Endothelial cell of umbilical vein (primary cell): ENCODE data around the gene SIX4.

Experiments used
- EZH2 ChIP-seq: IDR thresholded peaks from 2 replicates; pipeline ENCODE4 v1.6.1; 2012; ENCODE audit warnings: borderline replicate concordance, low read depth, mild to moderate bottlenecking, moderate library complexity, low read length, inconsistent platforms; ENCODE audit not compliant: severe bottlenecking
- GATA2 ChIP-seq: IDR thresholded peaks from 2 replicates; pipeline ENCODE4 v1.7.0; 2011; ENCODE audit warnings: low read depth, mild to moderate bottlenecking, moderate library complexity, mixed read lengths, low read length; ENCODE audit not compliant: insufficient read length, insufficient read depth
- JUN ChIP-seq: IDR thresholded peaks from 2 replicates; pipeline ENCODE4 v1.6.1; 2011; ENCODE audit warnings: borderline replicate concordance, low read depth; ENCODE audit not compliant: insufficient read length, insufficient read depth
- MAX ChIP-seq: IDR thresholded peaks from 2 replicates; pipeline ENCODE4 v1.6.1; 2011; ENCODE audit not compliant: insufficient read depth, insufficient read length
- MYC ChIP-seq: IDR thresholded peaks from one replicate; pipeline ENCODE4 v1.6.1; 2011; ENCODE audit warnings: mild to moderate bottlenecking, low read depth, low read length
- POLR2A ChIP-seq: IDR thresholded peaks from 2 replicates; pipeline ENCODE4 v1.6.1; 2012; ENCODE audit warnings: low read depth, mild to moderate bottlenecking, control low read depth, low read length
- POLR2AphosphoS5 ChIP-seq: IDR thresholded peaks from 2 replicates; pipeline ENCODE4 v1.6.1; 2012; ENCODE audit warnings: low read depth, mild to moderate bottlenecking, control low read depth, low read length, moderate library complexity; ENCODE audit not compliant: insufficient read depth
- TF ChIP-seq, protein P1 (sequence below), 2 donors: IDR thresholded peaks; 1 replicate in 1 of 2; 2 replicates in 1 of 2; pipeline ENCODE4 v1.5.1; 2011; ENCODE audit warnings: low read length in 2 of 2, mild to moderate bottlenecking in 2 of 2, moderate library complexity in 2 of 2, control low read depth in 1 of 2, inconsistent platforms in 1 of 2, low read depth in 1 of 2; ENCODE audit not compliant: insufficient read depth in 1 of 2; ENCODE audit errors: extremely low read depth in 1 of 2

GRCh38 chr14:60680511-60680910 is 43.6 kb downstream of the SIX4 start:
- no peak for TF ChIP-seq POLR2AphosphoS5
- TF ChIP-seq, protein P1, sequence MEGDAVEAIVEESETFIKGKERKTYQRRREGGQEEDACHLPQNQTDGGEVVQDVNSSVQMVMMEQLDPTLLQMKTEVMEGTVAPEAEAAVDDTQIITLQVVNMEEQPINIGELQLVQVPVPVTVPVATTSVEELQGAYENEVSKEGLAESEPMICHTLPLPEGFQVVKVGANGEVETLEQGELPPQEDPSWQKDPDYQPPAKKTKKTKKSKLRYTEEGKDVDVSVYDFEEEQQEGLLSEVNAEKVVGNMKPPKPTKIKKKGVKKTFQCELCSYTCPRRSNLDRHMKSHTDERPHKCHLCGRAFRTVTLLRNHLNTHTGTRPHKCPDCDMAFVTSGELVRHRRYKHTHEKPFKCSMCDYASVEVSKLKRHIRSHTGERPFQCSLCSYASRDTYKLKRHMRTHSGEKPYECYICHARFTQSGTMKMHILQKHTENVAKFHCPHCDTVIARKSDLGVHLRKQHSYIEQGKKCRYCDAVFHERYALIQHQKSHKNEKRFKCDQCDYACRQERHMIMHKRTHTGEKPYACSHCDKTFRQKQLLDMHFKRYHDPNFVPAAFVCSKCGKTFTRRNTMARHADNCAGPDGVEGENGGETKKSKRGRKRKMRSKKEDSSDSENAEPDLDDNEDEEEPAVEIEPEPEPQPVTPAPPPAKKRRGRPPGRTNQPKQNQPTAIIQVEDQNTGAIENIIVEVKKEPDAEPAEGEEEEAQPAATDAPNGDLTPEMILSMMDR (IDR thresholded peaks at IDR 0.05; ENCODE audit: extremely low read depth in 1 of 2, insufficient read depth in 1 of 2, low read depth in 1 of 2, low read length in 2 of 2), result no peak
- TF ChIP-seq MAX, result no peak
- TF ChIP-seq EZH2, result no peak
- TF ChIP-seq POLR2A, result no peak
- TF ChIP-seq JUN, result no peak
- no peak for TF ChIP-seq GATA2
- TF ChIP-seq MYC, result no peak
